GM12864 (cell line): Measurements from ENCODE around the gene PRELID1.

ENCODE experiments used
- DNase-seq: peaks from one replicate; pipeline ENCODE4 v3.0.0-alpha.2; 2011; ENCODE audit warnings: low read depth
- H3K4me3 ChIP-seq: 2 replicates; pipeline ENCODE4 v1.5.1; 2011; ENCODE audit warnings: mild to moderate bottlenecking, low read depth, low read length, control low read depth
- TF ChIP-seq, protein P1 (sequence below): IDR thresholded peaks from 2 replicates; pipeline ENCODE4 v1.5.1; 2011; ENCODE audit warnings: low read depth, mild to moderate bottlenecking, moderate library complexity, low read length, control low read depth, inconsistent platforms; ENCODE audit errors: missing control alignments

Gene PRELID1

DNA sequence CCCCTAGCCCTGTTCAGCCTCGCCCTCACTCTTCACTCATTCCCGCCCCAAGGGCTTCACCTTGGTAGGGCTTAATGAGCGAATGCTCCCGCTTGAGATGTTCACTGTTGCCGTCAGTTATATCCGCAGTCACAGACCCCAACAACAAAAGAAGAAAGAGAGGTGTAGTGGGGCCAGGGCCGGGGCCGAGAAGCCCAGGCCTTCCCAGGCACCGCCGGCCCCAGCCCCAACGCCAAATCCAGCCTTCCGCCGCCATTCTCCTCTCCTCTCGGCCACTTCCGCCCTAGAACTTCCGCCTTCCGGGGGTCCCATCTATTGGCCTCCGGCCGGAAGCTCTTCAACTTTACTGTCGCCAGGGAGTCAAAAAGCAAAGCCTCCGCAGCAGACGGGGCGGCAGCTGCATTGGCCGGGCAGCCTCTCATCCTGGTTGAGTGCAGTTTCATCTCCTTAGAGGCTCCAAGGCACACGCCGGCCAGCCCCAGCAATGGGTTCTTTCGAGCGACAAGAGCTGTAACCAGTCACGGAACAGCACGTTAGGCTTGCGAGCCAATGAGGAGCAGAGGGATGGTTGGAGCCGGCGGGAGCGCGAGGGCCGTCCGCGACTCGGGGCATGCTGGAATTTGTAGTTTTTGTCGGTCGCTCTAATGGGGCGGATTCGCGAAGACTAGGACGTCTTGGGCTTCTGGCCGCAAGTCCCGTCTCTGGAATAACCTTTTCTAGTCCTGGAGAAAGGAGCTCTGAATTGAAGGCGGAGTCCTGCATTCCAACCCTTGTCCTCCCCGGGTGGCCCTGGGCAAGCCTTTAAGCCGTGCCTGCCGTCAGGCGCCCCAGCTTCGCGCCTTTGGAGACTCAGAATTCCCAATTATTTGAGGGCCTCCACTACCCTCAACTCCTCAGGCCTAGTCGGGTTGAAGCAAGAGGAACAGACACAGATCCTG, 48.1 kb downstream of the PRELID1 start, which contains the start of gene LMAN2:
TSS of gene LMAN2 (minus strand) at position 277 of the 938 bp plus-strand sequence. CDS start at position 256, 21 bp downstream.
- DNase-seq = peak; percentile 90

DNA sequence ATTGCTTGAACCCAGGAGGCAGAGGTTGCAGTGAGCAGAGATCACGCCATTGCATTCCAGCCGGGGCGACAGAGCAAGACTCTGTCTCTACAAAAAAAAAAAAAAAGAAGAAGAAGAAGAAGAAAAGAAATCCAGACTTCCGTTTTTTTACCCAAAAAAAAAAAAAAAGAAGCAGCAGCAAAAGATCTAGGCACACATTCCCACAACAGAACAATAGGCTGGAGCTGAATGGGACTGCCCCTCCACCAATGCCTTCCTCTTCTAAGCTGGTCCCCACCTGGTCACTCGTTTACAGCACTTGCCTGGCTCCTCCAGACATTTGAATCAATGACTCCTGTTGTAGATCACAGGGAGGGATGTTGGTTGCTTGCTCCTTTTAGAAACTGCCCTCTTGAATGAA, 49.5 kb downstream of the PRELID1 start:
- TF ChIP-seq, protein P1, sequence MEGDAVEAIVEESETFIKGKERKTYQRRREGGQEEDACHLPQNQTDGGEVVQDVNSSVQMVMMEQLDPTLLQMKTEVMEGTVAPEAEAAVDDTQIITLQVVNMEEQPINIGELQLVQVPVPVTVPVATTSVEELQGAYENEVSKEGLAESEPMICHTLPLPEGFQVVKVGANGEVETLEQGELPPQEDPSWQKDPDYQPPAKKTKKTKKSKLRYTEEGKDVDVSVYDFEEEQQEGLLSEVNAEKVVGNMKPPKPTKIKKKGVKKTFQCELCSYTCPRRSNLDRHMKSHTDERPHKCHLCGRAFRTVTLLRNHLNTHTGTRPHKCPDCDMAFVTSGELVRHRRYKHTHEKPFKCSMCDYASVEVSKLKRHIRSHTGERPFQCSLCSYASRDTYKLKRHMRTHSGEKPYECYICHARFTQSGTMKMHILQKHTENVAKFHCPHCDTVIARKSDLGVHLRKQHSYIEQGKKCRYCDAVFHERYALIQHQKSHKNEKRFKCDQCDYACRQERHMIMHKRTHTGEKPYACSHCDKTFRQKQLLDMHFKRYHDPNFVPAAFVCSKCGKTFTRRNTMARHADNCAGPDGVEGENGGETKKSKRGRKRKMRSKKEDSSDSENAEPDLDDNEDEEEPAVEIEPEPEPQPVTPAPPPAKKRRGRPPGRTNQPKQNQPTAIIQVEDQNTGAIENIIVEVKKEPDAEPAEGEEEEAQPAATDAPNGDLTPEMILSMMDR = no peak
- DNase-seq = no peak

More for the DNA sequence above, 48.1 kb downstream of the PRELID1 start, which contains the start of gene LMAN2:
- H3K4me3 ChIP-seq = peak within 1 kb of the TSS; percentile 97
- TF ChIP-seq, protein P1 = no peak

DNA sequence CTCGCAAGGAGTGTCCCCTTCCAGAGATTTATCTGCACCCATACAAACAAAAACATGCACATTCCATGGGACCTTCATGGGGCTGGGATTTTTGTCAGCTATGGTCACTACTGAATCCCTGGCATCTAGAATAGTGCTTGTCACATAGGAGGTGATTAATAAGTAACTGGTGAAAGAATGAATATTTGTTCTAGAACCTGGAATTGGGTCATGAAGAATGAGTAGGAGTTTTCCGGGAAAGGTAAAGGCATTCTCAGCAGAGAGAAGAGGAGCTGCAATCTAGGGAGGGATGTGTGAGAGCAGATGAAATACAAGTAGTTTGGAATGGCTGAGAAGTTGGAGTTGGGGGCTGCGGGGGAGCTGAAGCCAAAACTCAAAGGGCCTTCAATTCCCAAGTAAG, 50.7 kb downstream of the PRELID1 start:
- DNase-seq = no peak
- no peak overlapping the region for H3K4me3 ChIP-seq
- TF ChIP-seq, protein P1 = no peak

More for the DNA sequence above, 49.5 kb downstream of the PRELID1 start:
- no peak overlapping the region for H3K4me3 ChIP-seq

DNA sequence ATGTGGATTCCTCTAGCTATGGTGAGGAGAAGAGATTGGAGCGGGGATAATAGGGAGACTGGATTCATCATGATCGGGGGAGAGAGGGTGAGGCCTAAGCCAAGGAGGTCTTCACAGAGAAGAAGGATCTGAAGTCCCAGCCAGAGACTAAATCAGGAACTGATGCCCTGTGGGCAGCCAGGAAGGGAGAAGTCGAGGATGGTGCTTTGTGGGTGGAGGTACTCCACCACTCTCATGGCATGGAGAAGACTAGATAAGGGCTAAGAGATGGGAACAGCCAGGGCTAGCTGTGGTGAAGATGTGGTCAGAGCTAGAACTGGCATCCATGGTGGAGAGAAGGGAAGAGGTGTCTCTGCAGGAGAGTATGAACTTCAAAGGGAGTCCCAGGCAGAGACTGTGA, 51.1 kb downstream of the PRELID1 start:
- TF ChIP-seq, protein P1 = no peak
- DNase-seq = no peak
- H3K4me3 ChIP-seq = no peak overlapping the region

DNA sequence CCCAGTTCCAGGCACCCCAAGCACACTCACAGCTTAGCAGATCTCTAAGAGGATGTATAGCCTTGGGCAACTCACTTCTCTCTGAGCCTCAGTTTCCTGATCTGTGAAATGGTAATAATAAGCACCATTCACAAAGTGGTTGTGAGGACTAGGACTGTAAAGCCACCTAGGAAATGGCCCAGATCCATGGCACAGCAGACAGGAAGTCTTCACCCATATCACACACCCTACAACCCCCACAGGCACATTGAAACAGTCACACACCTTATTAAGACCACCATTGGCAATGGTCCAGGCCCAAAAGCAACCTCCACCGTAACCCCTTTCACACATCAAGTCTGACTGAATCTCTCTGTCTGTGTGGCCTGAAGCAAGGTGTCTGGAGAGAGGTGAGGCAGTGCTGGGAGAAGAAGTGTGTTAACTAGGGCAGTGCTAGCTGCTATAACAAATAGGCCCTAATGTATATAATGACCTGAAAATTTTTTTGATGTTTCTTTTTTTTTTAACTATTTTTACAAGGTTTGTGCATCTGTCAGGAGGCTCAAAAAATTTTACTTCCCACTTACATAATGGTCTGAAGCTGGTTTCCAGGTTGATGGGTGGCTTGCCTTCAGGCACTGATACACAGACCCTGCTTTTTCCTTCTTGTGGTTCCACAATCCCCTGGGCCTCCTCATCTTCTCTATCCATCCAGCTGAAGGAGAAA, 51.7 kb downstream of the PRELID1 start:
- TF ChIP-seq, protein P1 = no peak
- no peak for DNase-seq
- no peak overlapping the region for H3K4me3 ChIP-seq

DNA sequence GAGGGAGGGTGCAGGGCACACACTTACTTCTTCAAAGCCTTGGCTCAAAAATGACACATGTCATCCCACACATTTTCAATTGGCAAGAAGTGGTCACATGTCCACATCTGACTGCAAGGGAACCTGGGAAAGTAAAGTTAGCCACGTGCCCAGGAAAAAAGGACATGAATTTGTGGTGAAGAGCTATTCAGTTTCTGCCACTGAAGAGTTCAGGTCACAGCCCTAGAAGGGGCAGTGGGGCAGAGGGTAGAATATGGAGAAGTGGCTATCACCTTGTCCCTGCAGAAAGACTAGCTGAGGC, 52.2 kb downstream of the PRELID1 start:
- no peak overlapping the region for H3K4me3 ChIP-seq
- no peak for DNase-seq
- TF ChIP-seq, protein P1 = no peak
